Measurements from ENCODE around the gene GGTA1. TPM values are rescaled to one million over a fixed set of nuclear protein-coding genes. Genes with fewer than 3 reads are reported as not detected.
"Not testable (repeated sequence)": the region's sequence is repeated elsewhere in the genome, so short reads cannot be mapped to it uniquely, and the experiment has no call there.

GGTA1 gene
- total RNA-seq, 1 donor from 2014 or later: 28.3 TPM

DNA sequence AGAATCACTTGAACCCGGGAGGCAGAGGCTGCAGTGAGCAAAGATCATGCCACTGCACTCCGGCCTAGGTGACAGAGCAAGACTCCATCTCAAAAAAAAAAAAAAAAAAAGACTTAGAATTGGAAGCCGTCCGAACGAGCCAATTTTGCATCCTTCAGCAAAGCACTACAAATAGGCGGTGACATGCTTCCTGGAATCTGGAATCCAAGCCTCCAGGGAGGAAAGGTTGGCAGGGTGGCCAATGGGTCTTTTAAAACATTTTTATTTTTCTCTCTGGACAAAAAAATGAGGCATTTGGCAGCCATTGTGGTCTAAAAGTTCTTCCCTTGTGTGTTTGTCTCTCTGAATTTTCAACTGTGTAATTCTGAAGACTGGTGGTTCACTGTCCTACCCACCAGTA, 26.4 kb downstream of the GGTA1 start:
- intact Hi-C loops (cut with micrococcal nuclease): no loop called here
- no peak for ATAC-seq
- no peak for DNase-seq

DNA sequence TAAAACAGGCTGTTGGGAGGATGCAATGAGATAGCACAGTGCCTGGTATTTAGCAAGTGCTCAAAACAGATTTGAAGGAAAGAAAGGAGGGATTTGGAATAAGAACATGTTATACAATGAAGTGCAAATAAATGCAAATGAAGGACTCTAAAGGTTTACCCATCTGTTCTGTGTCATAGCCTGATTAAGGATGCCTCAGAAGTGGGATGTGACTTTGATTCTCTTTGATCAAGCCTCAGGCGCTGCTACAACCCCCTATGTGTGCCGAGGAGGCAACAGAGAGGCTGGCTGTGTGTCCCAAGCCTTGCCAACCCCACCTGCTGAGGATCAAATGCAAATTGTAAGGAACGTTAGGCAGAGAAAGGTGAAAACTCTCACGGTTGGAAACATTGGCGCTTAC, 27.2 kb downstream of the GGTA1 start:
- no peak for ATAC-seq
- DNase-seq: no peak
- intact Hi-C loops (cut with micrococcal nuclease): no loop called here

- DNase-seq (no peak), ATAC-seq (no peak)
- intact Hi-C loops (cut with micrococcal nuclease): no loop called here
Observed at GRCh38 chr9:121466142-121466541, 33.5 kb downstream of the GGTA1 start.

GRCh38 chr9:121464968-121465367, 34.7 kb downstream of the GGTA1 start:
- intact Hi-C loops (cut with micrococcal nuclease): no loop called here
- peak; percentile 85 for ATAC-seq
- peak; percentile 43 for DNase-seq

DNA sequence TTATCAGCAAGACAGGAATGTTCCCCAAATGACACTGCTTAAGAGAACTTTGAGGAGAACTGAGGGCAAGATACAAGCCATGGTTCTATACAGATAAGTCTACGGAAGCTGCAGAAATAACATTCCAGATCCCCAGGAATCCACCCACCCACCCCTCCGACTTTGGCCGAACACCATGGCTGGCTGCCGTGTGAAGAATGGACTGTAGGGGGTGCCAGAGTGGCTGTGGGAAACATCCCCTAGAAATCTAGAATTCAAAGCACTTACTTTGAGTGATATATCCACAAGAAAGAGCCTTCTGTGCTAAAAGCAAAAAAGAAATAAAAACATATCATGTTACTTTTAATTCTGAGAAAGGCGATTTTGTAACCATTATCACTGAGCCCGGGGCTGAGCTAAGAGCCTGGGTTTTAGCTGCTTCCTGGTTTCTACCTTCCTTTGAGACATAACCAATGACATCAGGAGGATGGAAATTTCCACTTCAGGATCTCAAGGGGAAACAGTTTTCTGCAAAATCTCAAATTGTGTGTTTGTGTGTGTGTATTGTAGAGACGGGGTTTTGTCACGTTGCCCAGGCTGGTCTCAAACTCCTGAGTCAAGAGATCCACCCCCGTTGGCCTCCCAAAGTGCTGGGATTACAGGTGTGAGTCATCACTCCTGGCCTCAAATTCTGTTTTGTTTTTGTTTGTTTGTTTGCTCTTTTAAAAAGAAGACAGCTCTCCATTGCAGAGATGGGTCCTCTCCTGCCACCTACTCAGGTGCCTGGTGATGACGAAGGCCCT, 36.4 kb downstream of the GGTA1 start:
- intact Hi-C loops (cut with micrococcal nuclease): no loop called here
- ATAC-seq: peak; percentile 68
- peak; percentile 76 for DNase-seq

DNA sequence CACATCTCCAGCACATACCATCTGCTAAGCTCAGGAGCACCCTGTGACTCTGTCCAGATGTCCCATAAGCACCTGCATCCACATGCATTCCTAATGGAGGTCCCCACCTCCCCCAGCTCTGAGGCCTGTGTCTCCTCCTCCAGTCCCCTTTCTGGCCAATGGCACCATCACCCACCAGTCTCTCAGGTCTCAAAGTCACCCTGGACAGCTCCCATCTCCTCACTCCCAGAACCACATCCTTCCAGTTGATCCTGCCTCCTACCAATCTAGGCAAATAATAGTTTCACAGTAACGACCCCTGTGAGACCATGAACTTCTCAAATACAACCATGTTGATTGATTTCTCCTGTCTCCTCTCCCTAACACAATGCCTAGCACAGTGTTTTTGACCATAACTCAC, 40.1 kb downstream of the GGTA1 start:
- no peak for ATAC-seq
- intact Hi-C loops (cut with micrococcal nuclease): no loop called here
- no peak for DNase-seq

GRCh38 chr9:121458449-121458848, 41.2 kb downstream of the GGTA1 start:
- DNase-seq; intact Hi-C loops (cut with micrococcal nuclease): not testable (repeated sequence)

DNA sequence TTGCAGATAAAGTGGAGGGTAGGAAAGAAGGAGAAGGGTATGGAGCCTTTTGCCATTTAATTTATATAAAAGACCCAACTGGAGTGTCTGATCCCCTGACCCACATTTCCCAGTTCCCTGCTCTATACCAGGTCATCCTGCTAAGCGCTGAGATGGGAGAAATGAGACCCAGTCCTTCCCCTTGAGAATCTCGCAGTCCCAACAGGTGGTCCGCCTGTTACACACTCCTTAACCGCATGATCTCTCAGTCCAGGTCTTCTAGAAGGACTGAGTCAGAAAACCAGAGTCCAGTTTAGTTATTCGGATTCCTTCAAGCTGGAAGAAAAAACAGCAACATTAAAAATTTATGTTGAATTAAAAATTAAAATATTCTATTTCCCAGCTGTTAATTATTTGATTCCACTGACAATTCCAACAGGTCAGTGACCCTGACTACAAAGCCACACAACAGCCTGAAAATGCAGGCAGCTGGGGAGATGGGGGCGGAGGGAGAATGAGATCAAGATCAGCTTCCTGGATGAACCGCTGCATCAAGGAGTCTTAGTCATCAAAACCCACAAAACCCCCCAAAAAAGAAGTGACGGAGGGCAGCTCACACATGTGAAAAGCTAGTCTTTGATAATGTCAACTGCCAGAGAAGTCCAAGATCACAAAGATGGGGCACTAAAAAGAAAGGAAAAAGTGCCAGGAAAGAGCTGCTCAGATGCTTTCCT, 44.0 kb downstream of the GGTA1 start:
- intact Hi-C loops (cut with micrococcal nuclease): no loop called here
- ATAC-seq: no peak

More at GRCh38 chr9:121458449-121458848, 41.2 kb downstream of the GGTA1 start:
- not testable (repeated sequence) for ATAC-seq

GRCh38 chr9:121454972-121455371, 44.7 kb downstream of the GGTA1 start:
- ATAC-seq: no peak
- no peak for DNase-seq
- intact Hi-C loops (cut with micrococcal nuclease): no loop called here

More for the DNA sequence above, 44.0 kb downstream of the GGTA1 start:
- DNase-seq: no peak

DNA sequence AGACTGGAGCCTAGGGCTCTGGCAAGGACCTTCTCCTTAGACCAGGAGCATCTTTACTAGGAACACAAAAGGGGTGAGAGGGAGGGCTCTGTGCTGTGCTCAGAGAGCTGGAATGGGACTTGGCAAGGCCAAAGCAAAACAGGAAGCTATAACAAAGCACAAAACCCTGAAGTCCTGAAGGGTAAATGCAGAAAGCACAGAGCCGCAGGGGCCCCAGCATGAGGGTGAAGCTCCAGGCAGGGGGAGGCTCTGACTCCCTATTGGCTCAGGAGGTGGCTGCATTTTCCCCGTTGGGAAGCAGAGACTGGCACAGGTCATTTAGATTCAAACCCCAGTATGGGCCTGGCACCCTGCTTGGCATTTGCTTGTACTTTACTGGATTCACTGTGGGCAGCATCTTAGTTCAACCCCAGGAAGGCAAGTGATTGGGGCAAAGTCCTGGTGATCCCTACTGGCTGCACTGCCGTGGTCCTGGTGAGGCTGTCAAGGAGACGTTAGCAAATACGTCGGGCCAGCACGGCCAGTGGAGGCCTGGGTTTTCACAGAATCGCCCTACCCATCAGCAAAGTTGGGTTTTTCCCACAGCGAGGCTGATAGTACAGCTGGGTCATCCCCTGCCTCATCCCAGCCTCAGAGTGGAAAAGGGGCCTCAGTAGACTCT, 46.3 kb downstream of the GGTA1 start:
- intact Hi-C loops (cut with micrococcal nuclease): no loop called here
- DNase-seq: no peak
- ATAC-seq: no peak

- no peak for DNase-seq
- intact Hi-C loops (cut with micrococcal nuclease): no loop called here
- no peak for ATAC-seq
Observed at GRCh38 chr9:121452085-121452484, 47.6 kb downstream of the GGTA1 start.

DNA sequence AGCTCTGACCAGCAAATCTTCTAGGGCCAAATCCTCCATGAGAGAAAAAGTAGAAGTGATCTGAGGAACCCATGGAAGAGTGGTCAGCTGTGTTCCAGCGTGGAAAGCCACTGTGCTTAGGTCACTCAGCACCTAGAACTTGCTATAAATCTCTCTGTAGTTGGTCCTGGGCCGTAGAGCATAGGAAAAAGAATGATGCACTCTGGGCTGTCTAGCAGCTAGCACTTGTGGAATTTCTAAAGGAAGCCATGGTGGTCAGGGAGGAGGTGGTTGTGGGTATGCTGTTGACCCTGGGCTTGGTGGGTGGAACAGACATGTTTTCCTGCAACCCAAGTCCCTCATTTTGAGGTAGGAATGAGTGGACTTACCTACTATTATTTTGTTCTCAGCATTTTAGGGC, 48.1 kb downstream of the GGTA1 start:
- intact Hi-C loops (cut with micrococcal nuclease): no loop called here
- no peak for DNase-seq
- ATAC-seq: no peak

- peak; percentile 78 for ATAC-seq
- intact Hi-C loops (cut with micrococcal nuclease): no loop called here
- no peak for DNase-seq
Observed at GRCh38 chr9:121450241-121450640, 49.4 kb downstream of the GGTA1 start.

DNA sequence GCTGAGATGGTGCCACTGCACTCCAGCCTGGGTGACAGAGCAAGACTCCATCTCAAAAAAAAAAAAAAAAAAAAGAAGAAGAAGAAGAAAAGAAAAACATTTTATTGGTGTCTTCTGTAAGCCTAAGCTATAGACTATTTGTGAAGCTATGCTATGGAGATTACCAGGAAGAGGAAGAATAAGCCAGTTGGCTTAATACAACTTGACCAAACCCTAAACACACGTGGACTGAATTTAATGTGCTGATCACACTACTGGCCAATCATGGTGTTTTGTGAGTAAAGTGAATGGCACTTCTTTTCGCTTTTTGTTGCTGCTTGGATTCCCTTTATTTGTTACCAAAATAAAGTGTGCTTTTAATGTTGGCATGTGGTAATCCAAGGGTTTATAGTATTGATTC, 49.9 kb downstream of the GGTA1 start:
- ATAC-seq: no peak
- intact Hi-C loops (cut with micrococcal nuclease): no loop called here
- no peak for DNase-seq

DNA sequence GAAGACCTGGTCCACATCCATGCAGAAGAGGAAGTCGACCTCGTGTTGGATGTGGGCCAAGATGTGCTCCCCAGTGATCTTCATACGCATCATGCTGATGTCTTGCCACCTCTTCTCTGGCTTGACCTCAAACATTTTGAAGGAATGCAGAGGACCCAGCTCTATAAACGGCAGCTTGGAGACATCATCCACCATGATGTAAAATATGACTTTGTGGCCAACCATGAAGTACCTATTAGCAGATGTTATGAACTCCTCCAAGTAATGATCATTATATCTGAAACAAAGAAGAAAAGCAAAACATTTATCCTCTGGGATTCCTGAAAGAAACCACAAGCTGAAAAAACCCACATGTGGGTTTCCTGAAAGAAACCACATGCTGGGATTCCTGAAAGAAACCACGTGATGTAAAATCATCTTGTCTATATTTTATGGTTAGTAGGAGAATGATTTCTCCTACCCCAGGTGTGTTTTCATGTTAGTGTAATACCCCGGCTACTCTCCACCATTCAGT, 52.3 kb downstream of the GGTA1 start:
- intact Hi-C loops (cut with micrococcal nuclease): no loop called here
- DNase-seq (no peak), ATAC-seq (no peak)

DNA sequence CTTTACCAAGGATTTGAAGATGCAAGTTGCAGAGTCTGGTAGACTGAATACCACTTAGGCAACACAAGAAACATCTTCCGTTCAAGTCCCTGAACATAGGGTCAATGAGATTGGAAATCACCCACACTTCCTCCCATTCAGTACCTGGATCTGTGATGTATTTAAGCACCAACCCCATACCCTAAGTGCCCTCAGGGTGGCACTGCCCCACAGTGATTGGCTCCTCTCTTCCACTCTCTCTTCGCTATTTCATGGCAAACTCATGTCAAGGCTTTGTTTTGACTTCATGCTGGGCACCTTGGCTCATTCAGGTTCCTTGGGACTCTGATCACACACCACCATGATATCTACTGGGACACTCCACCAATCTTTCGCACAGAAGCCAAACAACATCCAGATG, 53.7 kb downstream of the GGTA1 start:
- ATAC-seq (peak; percentile 9), DNase-seq (no peak)
- intact Hi-C loops (cut with micrococcal nuclease): no loop called here

- intact Hi-C loops (cut with micrococcal nuclease): no loop called here
- ATAC-seq: no peak
- DNase-seq: no peak
Observed at GRCh38 chr9:121443981-121444380, 55.7 kb downstream of the GGTA1 start.

GRCh38 chr9:121441165-121441564, 58.5 kb downstream of the GGTA1 start:
- intact Hi-C loops (cut with micrococcal nuclease): no loop called here
- DNase-seq (no peak), ATAC-seq (peak; percentile 56)

GRCh38 chr9:121439711-121440664, 59.7 kb downstream of the GGTA1 start:
- ATAC-seq (peak; percentile 86), DNase-seq (no peak)
- intact Hi-C loops (cut with micrococcal nuclease): no loop called here
